ENCODE data around the gene TRIM65. TPM values are rescaled to one million over a fixed set of nuclear protein-coding genes. Genes with fewer than 3 reads are reported as not detected.
A peak's percentile ranks its signal among the peaks of the same experiment; 100 is the strongest.

TRIM65 gene
- total and polyA plus RNA-seq, 2 of the 13 experiments (the other 11 are each of a cell fraction or from before 2014, with no cell fraction given): 10.3 to 22.4 TPM

DNA sequence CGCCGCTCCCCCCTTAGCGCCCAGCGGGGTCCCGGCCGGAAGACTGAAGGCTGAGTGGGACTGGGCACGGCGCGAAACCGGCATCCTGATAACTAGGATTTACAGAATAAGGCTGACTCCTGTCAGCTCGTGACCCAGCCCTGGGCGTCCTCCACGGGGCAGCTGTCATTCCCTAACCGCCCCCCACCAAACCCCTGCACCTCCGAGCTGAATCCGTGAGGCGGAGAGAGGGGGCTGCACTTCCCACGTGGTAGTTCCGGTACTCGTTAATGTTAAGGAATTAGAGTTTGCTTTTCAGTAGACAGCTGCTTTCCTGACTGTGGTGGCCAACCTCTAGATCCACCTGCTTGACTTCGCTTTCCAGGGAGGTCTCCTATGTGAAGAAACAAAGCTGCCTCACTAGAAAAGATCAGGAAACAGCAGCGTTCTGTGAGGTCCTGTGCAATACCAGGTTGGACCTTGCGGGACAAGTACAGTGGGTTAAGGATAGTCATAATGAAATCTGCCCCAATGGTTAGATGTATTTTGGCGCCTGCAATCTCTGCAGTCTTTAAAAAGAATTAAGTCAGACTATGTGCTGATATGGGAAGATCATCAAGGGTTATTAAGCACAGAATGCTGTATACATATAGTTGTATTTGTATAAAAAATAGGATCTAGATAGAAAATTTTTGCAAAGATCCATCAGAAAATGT, 40.5 kb downstream of the TRIM65 start (continued):
- TF ChIP-seq, protein P1, sequence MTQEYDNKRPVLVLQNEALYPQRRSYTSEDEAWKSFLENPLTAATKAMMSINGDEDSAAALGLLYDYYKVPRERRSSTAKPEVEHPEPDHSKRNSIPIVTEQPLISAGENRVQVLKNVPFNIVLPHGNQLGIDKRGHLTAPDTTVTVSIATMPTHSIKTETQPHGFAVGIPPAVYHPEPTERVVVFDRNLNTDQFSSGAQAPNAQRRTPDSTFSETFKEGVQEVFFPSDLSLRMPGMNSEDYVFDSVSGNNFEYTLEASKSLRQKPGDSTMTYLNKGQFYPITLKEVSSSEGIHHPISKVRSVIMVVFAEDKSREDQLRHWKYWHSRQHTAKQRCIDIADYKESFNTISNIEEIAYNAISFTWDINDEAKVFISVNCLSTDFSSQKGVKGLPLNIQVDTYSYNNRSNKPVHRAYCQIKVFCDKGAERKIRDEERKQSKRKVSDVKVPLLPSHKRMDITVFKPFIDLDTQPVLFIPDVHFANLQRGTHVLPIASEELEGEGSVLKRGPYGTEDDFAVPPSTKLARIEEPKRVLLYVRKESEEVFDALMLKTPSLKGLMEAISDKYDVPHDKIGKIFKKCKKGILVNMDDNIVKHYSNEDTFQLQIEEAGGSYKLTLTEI (CRISPR knock-in tag; conservative IDR thresholded peaks at IDR 0.05): no peak
- no peak for TF ChIP-seq GPN1 (CRISPR knock-in tag; IDR thresholded peaks at IDR 0.05; ENCODE audit: borderline replicate concordance)
- TF ChIP-seq ZMYM4 (CRISPR knock-in tag; IDR thresholded peaks at IDR 0.05): no peak
- peak; percentile 53 for TF ChIP-seq AGO2 (optimal IDR thresholded peaks at IDR 0.05; ENCODE audit: low read depth, low read length)
- TF ChIP-seq, protein P2, sequence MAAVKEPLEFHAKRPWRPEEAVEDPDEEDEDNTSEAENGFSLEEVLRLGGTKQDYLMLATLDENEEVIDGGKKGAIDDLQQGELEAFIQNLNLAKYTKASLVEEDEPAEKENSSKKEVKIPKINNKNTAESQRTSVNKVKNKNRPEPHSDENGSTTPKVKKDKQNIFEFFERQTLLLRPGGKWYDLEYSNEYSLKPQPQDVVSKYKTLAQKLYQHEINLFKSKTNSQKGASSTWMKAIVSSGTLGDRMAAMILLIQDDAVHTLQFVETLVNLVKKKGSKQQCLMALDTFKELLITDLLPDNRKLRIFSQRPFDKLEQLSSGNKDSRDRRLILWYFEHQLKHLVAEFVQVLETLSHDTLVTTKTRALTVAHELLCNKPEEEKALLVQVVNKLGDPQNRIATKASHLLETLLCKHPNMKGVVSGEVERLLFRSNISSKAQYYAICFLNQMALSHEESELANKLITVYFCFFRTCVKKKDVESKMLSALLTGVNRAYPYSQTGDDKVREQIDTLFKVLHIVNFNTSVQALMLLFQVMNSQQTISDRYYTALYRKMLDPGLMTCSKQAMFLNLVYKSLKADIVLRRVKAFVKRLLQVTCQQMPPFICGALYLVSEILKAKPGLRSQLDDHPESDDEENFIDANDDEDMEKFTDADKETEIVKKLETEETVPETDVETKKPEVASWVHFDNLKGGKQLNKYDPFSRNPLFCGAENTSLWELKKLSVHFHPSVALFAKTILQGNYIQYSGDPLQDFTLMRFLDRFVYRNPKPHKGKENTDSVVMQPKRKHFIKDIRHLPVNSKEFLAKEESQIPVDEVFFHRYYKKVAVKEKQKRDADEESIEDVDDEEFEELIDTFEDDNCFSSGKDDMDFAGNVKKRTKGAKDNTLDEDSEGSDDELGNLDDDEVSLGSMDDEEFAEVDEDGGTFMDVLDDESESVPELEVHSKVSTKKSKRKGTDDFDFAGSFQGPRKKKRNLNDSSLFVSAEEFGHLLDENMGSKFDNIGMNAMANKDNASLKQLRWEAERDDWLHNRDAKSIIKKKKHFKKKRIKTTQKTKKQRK (IDR thresholded peaks at IDR 0.05; ENCODE audit: low read length): no peak
- TF ChIP-seq ZNF598 (CRISPR knock-in tag; IDR thresholded peaks at IDR 0.05; ENCODE audit: borderline replicate concordance): peak; percentile 5; the same call in 1 of the 2 replicates
- no peak for TF ChIP-seq ZNF841 (CRISPR knock-in tag; IDR thresholded peaks at IDR 0.05; ENCODE audit: borderline replicate concordance)
- TF ChIP-seq SAP130 (CRISPR knock-in tag; IDR thresholded peaks at IDR 0.05; ENCODE audit: low read depth): peak; percentile 59
- TF ChIP-seq BRCA1 (CRISPR knock-in tag; IDR thresholded peaks at IDR 0.05): no peak
- 0 out of 2 replicates have a peak, but pooled peaks have one; percentile 2 for TF ChIP-seq ZNF234 (CRISPR knock-in tag; conservative IDR thresholded peaks at IDR 0.05)
- no peak for TF ChIP-seq NFE2 (CRISPR knock-in tag; IDR thresholded peaks at IDR 0.05)
- TF ChIP-seq, protein P3, sequence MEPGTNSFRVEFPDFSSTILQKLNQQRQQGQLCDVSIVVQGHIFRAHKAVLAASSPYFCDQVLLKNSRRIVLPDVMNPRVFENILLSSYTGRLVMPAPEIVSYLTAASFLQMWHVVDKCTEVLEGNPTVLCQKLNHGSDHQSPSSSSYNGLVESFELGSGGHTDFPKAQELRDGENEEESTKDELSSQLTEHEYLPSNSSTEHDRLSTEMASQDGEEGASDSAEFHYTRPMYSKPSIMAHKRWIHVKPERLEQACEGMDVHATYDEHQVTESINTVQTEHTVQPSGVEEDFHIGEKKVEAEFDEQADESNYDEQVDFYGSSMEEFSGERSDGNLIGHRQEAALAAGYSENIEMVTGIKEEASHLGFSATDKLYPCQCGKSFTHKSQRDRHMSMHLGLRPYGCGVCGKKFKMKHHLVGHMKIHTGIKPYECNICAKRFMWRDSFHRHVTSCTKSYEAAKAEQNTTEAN (CRISPR knock-in tag; conservative IDR thresholded peaks at IDR 0.05): no peak
- 0 out of 2 replicates have a peak, but pooled peaks have one; percentile 95 for TF ChIP-seq ZC3H13 (CRISPR knock-in tag; IDR thresholded peaks at IDR 0.05)
- no peak for TF ChIP-seq ZNF577 (CRISPR knock-in tag; IDR thresholded peaks at IDR 0.05; ENCODE audit: borderline replicate concordance, low read depth)
- TF ChIP-seq, protein P4, sequence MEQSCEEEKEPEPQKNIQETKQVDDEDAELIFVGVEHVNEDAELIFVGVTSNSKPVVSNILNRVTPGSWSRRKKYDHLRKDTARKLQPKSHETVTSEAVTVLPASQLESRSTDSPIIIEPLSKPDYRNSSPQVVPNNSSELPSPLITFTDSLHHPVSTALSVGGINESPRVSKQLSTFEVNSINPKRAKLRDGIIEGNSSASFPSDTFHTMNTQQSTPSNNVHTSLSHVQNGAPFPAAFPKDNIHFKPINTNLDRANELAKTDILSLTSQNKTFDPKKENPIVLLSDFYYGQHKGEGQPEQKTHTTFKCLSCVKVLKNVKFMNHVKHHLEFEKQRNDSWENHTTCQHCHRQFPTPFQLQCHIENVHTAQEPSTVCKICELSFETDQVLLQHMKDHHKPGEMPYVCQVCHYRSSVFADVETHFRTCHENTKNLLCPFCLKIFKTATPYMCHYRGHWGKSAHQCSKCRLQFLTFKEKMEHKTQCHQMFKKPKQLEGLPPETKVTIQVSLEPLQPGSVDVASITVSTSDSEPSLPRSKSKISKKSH (CRISPR knock-in tag; IDR thresholded peaks at IDR 0.05; ENCODE audit: borderline replicate concordance): peak; percentile 73; the same call in 1 of the 2 replicates
- no peak for TF ChIP-seq ZNF839 (CRISPR knock-in tag; IDR thresholded peaks at IDR 0.05; ENCODE audit: borderline replicate concordance)
- TF ChIP-seq NFIC (IDR thresholded peaks at IDR 0.05; ENCODE audit: low read length): no peak
- TF ChIP-seq, protein P5, sequence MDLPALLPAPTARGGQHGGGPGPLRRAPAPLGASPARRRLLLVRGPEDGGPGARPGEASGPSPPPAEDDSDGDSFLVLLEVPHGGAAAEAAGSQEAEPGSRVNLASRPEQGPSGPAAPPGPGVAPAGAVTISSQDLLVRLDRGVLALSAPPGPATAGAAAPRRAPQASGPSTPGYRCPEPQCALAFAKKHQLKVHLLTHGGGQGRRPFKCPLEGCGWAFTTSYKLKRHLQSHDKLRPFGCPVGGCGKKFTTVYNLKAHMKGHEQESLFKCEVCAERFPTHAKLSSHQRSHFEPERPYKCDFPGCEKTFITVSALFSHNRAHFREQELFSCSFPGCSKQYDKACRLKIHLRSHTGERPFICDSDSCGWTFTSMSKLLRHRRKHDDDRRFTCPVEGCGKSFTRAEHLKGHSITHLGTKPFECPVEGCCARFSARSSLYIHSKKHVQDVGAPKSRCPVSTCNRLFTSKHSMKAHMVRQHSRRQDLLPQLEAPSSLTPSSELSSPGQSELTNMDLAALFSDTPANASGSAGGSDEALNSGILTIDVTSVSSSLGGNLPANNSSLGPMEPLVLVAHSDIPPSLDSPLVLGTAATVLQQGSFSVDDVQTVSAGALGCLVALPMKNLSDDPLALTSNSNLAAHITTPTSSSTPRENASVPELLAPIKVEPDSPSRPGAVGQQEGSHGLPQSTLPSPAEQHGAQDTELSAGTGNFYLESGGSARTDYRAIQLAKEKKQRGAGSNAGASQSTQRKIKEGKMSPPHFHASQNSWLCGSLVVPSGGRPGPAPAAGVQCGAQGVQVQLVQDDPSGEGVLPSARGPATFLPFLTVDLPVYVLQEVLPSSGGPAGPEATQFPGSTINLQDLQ (CRISPR knock-in tag; IDR thresholded peaks at IDR 0.05): no peak
- no peak for TF ChIP-seq ZNF24 (IDR thresholded peaks at IDR 0.05)

Measured in HepG2 (cell line).